H1 (cell line): ENCODE data around the gene CAPN15. TPM values are rescaled to one million over a fixed set of nuclear protein-coding genes. Genes with fewer than 3 reads are reported as not detected.

ENCODE experiments used
- CTCF ChIA-PET: fragments of 300-600 bp; sonication (Branson Sonifier 250); formaldehyde crosslinking; loops from one replicate; lab custom pipeline; 2021; ENCODE audit not compliant: partially characterized antibody; lab: Charles Lee
- POLR2A ChIA-PET: fragments of 300-600 bp; sonication (Branson Sonifier 250); formaldehyde crosslinking; loops from one replicate; lab custom pipeline; 2021; ENCODE audit warnings: inconsistent platforms; ENCODE audit not compliant: partially characterized antibody; lab: Charles Lee
- DNase-seq, 2 experiments: peaks; one replicate each; pipeline versions ENCODE4 v3.0.0 to v3.0.0-alpha.2; 2010 to 2022; ENCODE audit warnings: low spot score in 2 of 2, low read depth in 1 of 2, mixed read lengths in 1 of 2
- FAIRE-seq: peaks from 2 replicates; lab custom pipeline; 2011; peaks lifted over from hg19 to GRCh38; lab: Jason Lieb, UNC
- H2AFZ ChIP-seq: 2 replicates; pipeline ENCODE4 v1.8.1; 2012; ENCODE audit warnings: low read length, inconsistent platforms
- H2AK5ac ChIP-seq: 2 replicates; pipeline ENCODE4 v1.6.1; 2013; ENCODE audit warnings: low read depth, low read length
- H2BK120ac ChIP-seq: replicated peaks from 2 replicates; pipeline ENCODE3; 2013; ENCODE audit warnings: low read depth, low read length, inconsistent platforms
- H2BK12ac ChIP-seq: 2 replicates; pipeline ENCODE4 v1.6.1; 2013; ENCODE audit warnings: low read depth, low read length
- H2BK15ac ChIP-seq: 2 replicates; pipeline ENCODE4 v1.6.1; 2013; ENCODE audit warnings: low read length
- H2BK20ac ChIP-seq: 2 replicates; pipeline ENCODE4 v1.6.1; 2013; ENCODE audit warnings: low read length
- H2BK5ac ChIP-seq: 2 replicates; pipeline ENCODE4 v1.6.1; 2013; ENCODE audit warnings: low read depth, low read length
- H3K14ac ChIP-seq: 2 replicates; pipeline ENCODE4 v1.6.1; 2013; ENCODE audit warnings: inconsistent platforms; ENCODE audit not compliant: insufficient read length
- H3K18ac ChIP-seq: 2 replicates; pipeline ENCODE4 v1.6.1; 2013; ENCODE audit warnings: low read length; ENCODE audit errors: extremely low read depth
- H3K23ac ChIP-seq: 2 replicates; pipeline ENCODE4 v1.6.1; 2013; ENCODE audit warnings: inconsistent platforms; ENCODE audit not compliant: insufficient read length
- H3K23me2 ChIP-seq: 2 replicates; pipeline ENCODE4 v1.6.1; 2013; ENCODE audit warnings: low read depth, low read length
- H3K27ac ChIP-seq: 2 replicates; pipeline ENCODE4 v1.6.1; 2011; ENCODE audit warnings: low read depth, low read length, inconsistent platforms
- H3K27me3 ChIP-seq, 4 experiments: replicated peaks in 1 of 4; 1 replicate in 1 of 4; 2 replicates in 3 of 4; pipeline versions ENCODE4 v1.6.1 to v1.8.1; 2011 to 2013; ENCODE audit warnings: low read length in 3 of 4, mild to moderate bottlenecking in 3 of 4, inconsistent platforms in 2 of 4, mixed read lengths in 2 of 4, moderate library complexity in 1 of 4; ENCODE audit not compliant: control insufficient read depth in 3 of 4, insufficient read depth in 3 of 4; ENCODE audit errors: extremely low read depth in 1 of 4
- H3K36me3 ChIP-seq, 4 experiments: 2 replicates each; pipeline versions ENCODE4 v1.6.1 to v1.8.1; 2011 to 2013; ENCODE audit warnings: mild to moderate bottlenecking in 4 of 4, low read length in 3 of 4, moderate library complexity in 2 of 4, control low read depth in 1 of 4, inconsistent platforms in 1 of 4; ENCODE audit not compliant: insufficient read depth in 4 of 4, control insufficient read depth in 2 of 4
- H3K4ac ChIP-seq: replicated peaks from 2 replicates; pipeline ENCODE3; 2013; ENCODE audit warnings: low read length, low read depth, mixed read lengths, inconsistent platforms; ENCODE audit not compliant: insufficient read length
- H3K4me1 ChIP-seq, 4 experiments: replicated peaks in 1 of 4; 1 replicate in 1 of 4; 2 replicates in 3 of 4; pipeline versions ENCODE4 v1.6.1 to v1.8.1; 2011 to 2013; ENCODE audit warnings: low read length in 3 of 4, inconsistent platforms in 2 of 4, mixed read lengths in 1 of 4; ENCODE audit not compliant: insufficient read depth in 4 of 4, control insufficient read depth in 3 of 4
- H3K4me2 ChIP-seq, 2 experiments: 2 replicates each; pipeline versions ENCODE4 v1.6.1 to v1.8.1; 2011 to 2013; ENCODE audit warnings: low read depth in 2 of 2, low read length in 2 of 2, control low read depth in 1 of 2, inconsistent platforms in 1 of 2, mild to moderate bottlenecking in 1 of 2; ENCODE audit not compliant: insufficient read depth in 1 of 2
- H3K4me3 ChIP-seq, 4 experiments: fragments of 200-600, 300-600 bp in 1 of 4; sonication (generic), shearing (Covaris generic), sonication (Bioruptor Twin) in 1 of 4; 2 replicates each; pipeline versions ENCODE4 v1.5.1 to v1.8.1; 2011 to 2016; ENCODE audit warnings: low read length in 4 of 4, low read depth in 3 of 4, control low read depth in 2 of 4, inconsistent platforms in 2 of 4, mild to moderate bottlenecking in 2 of 4, mixed read lengths in 1 of 4, moderate library complexity in 1 of 4; ENCODE audit not compliant: insufficient read depth in 2 of 4; ENCODE audit errors: extremely low read depth in 1 of 4
- H3K56ac ChIP-seq: replicated peaks from 2 replicates; pipeline ENCODE3; 2013; ENCODE audit warnings: low read depth, mild to moderate bottlenecking, mixed read lengths, low read length, inconsistent platforms; ENCODE audit not compliant: insufficient read length
- H3K79me1 ChIP-seq: 2 replicates; pipeline ENCODE4 v1.6.1; 2013; ENCODE audit warnings: low read depth, low read length, control low read depth
- H3K79me2 ChIP-seq, 2 experiments: 2 replicates each; pipeline versions ENCODE4 v1.6.1 to v1.8.1; 2012 to 2013; ENCODE audit warnings: low read length in 2 of 2, mild to moderate bottlenecking in 2 of 2, inconsistent platforms in 1 of 2; ENCODE audit not compliant: insufficient read depth in 2 of 2, control insufficient read depth in 1 of 2
- H3K9ac ChIP-seq, 4 experiments: replicated peaks in 1 of 4; 1 replicate in 1 of 4; 2 replicates in 3 of 4; pipeline versions ENCODE4 v1.6.1 to v1.8.1; 2011 to 2013; ENCODE audit warnings: low read depth in 3 of 4, low read length in 3 of 4, control low read depth in 2 of 4, mild to moderate bottlenecking in 2 of 4, moderate library complexity in 2 of 4, inconsistent platforms in 1 of 4; ENCODE audit errors: extremely low read depth in 1 of 4
- H3K9me3 ChIP-seq, 2 experiments: 2 replicates each; pipeline versions ENCODE4 v1.6.1 to v1.8.1; 2012 to 2013; ENCODE audit warnings: mild to moderate bottlenecking in 2 of 2, moderate library complexity in 2 of 2, control low read depth in 1 of 2, inconsistent platforms in 1 of 2, low read depth in 1 of 2, low read length in 1 of 2, mixed read lengths in 1 of 2; ENCODE audit not compliant: insufficient read depth in 2 of 2
- H4K20me1 ChIP-seq, 2 experiments: replicated peaks in 1 of 2; 2 replicates each; pipeline versions ENCODE3 to v1.8.1; 2011 to 2013; ENCODE audit warnings: inconsistent platforms in 2 of 2, low read length in 2 of 2, mild to moderate bottlenecking in 1 of 2; ENCODE audit not compliant: insufficient read depth in 2 of 2, control insufficient read depth in 1 of 2
- H4K5ac ChIP-seq: 2 replicates; pipeline ENCODE4 v1.6.1; 2013; ENCODE audit warnings: low read length, low read depth, mixed read lengths, inconsistent platforms; ENCODE audit not compliant: insufficient read length
- H4K8ac ChIP-seq: 2 replicates; pipeline ENCODE4 v1.8.0; 2013; ENCODE audit warnings: mild to moderate bottlenecking, moderate library complexity, low read length, inconsistent platforms; ENCODE audit not compliant: insufficient read depth; ENCODE audit errors: extremely low read depth
- H4K91ac ChIP-seq: replicated peaks from 2 replicates; pipeline ENCODE3; 2013; ENCODE audit warnings: low read length, mixed read lengths, inconsistent platforms; ENCODE audit not compliant: insufficient read length
- ATF2 ChIP-seq: IDR thresholded peaks from 2 replicates; pipeline ENCODE4 v1.6.1; 2012; ENCODE audit warnings: low read length, inconsistent platforms
- CTCF ChIP-seq, 3 experiments: IDR thresholded peaks; 1 replicate in 2 of 3; 2 replicates in 1 of 3; pipeline versions ENCODE4 v1.5.1 to v1.6.1; 2011; ENCODE audit warnings: low read length in 3 of 3, mild to moderate bottlenecking in 3 of 3, inconsistent platforms in 2 of 3, low read depth in 1 of 3, moderate library complexity in 1 of 3; ENCODE audit not compliant: insufficient read depth in 1 of 3; ENCODE audit errors: control extremely low read depth in 1 of 3
- GABPA ChIP-seq: IDR thresholded peaks from 2 replicates; pipeline ENCODE4 v1.6.1; 2011; ENCODE audit warnings: mild to moderate bottlenecking, low read length, moderate library complexity, borderline replicate concordance; ENCODE audit not compliant: insufficient read depth
- KDM1A ChIP-seq: fragments of 200-600, 300-600 bp; sonication (generic); IDR thresholded peaks from 2 replicates; pipeline ENCODE4 v1.7.1; 2016; ENCODE audit warnings: mild to moderate bottlenecking, low read length, borderline replicate concordance
- RAD21 ChIP-seq, 2 experiments: IDR thresholded peaks in 1 of 2; conservative IDR thresholded peaks in 1 of 2; 2 replicates each; pipeline ENCODE4 v1.6.1; 2011; ENCODE audit warnings: low read depth in 2 of 2, low read length in 2 of 2, improper control_type of control experiment in 1 of 2, inconsistent platforms in 1 of 2, mild to moderate bottlenecking in 1 of 2, moderate library complexity in 1 of 2
- SAP30 ChIP-seq: fragments of 300-600 bp; sonication (generic); IDR thresholded peaks from 2 replicates; pipeline ENCODE4 v1.7.1; 2012; ENCODE audit warnings: low read length, moderate library complexity, mild to moderate bottlenecking, inconsistent platforms; ENCODE audit not compliant: insufficient read depth, insufficient replicate concordance
- WGBS, 2 experiments: shearing (Covaris generic) in 1 of 2; methylation state at CpG; one replicate each; pipeline versions ENCODE4 v1.1.6 to v1.1.7; 2013 to 2015; ENCODE audit warnings: low lambda C conversion rate in 2 of 2, mixed read lengths in 2 of 2, inconsistent platforms in 1 of 2, low coverage in 1 of 2, missing lambda C conversion rate in 1 of 2; ENCODE audit not compliant: insufficient replicate concordance in 2 of 2, insufficient coverage in 1 of 2, insufficient read length in 1 of 2; ENCODE audit errors: extremely low coverage in 1 of 2, missing lambda C conversion rate in 1 of 2; 5-methylcytosine and 5-hydroxymethylcytosine counted together
- polyA plus RNA-seq, 7 experiments: library from polyadenylated mRNA; depleted of rRNA in 3 of 7; stranded (reverse) in 5 of 7; unstranded in 2 of 7; fragments of >200 nt in 5 of 7; fragments of 200-250 nt in 2 of 7; gene quantifications; 1 replicate in 5 of 7; 2 replicates in 1 of 7; 4 replicates in 1 of 7; pipeline versions ENCODE4 v1.2.1 to v1.2.3, GENCODE V29; 2011 to 2013; ENCODE audit warnings: missing spikeins in 2 of 7, mixed read lengths in 2 of 7
- total RNA-seq: library from RNA; stranded (reverse); fragmentation: NEBNext Ultra II Directional; extraction: Animal tissue kit (Norgen Biotek cat#: 25700); gene quantifications from 2 replicates; pipeline ENCODE4 v1.2.1, GENCODE V29; 2021

CAPN15 gene
- total and polyA plus RNA-seq, 2 of the 8 experiments (the other 6 are each of a cell fraction or from before 2014, with no cell fraction given), result 38.9 to 76.9 TPM

- H2BK20ac ChIP-seq, result no peak overlapping the region
- H3K79me1 ChIP-seq, result peaks cover 13% of the 10 kb centered on the region; the same call in 1 of the 2 replicates
- H3K14ac ChIP-seq, result no peak overlapping the region
- no peaks in the 10 kb centered on the region for H3K23me2 ChIP-seq
- no peak overlapping the region for H3K23ac ChIP-seq
- H3K18ac ChIP-seq, result no peak overlapping the region
- no peak overlapping the region for H2BK15ac ChIP-seq
- peak; percentile 25 to 48; a peak in 3 of 4 replicates for TF ChIP-seq RAD21 (IDR thresholded peaks at IDR 0.05 in 1 of 2, conservative IDR thresholded peaks at IDR 0.05 in 1 of 2; ENCODE audit: low read depth in 2 of 2, low read length in 2 of 2)
- TF ChIP-seq KDM1A, result no peak
- TF ChIP-seq ATF2, result no peak
- no peak for TF ChIP-seq SAP30
- peak; percentile 20 to 67 (median 54) for TF ChIP-seq CTCF (IDR thresholded peaks at IDR 0.05; ENCODE audit: control extremely low read depth in 1 of 3, insufficient read depth in 1 of 3, low read depth in 1 of 3, low read length in 3 of 3)
- TF ChIP-seq GABPA, result peak; percentile 63; the same call in 1 of the 2 replicates
- peaks cover 0 to 2% (median 0%) of the 10 kb centered on the region in 4 experiments; a peak in 1 of 7 replicates for H3K4me1 ChIP-seq
- H3K27me3 ChIP-seq, result no peaks in the 10 kb centered on the region; a peak in 2 of 7 replicates
- no peak overlapping the region for H2AFZ ChIP-seq
- no peak overlapping the region for H2BK12ac ChIP-seq
- DNase-seq (no peak), FAIRE-seq (peak; percentile 24)
- no peak overlapping the region for H3K9ac ChIP-seq
- no peak overlapping the region for H2AK5ac ChIP-seq
- no peak overlapping the region for H2BK5ac ChIP-seq
- no peak overlapping the region for H3K56ac ChIP-seq
- no peak overlapping the region for H3K4ac ChIP-seq
- no peak overlapping the region for H4K5ac ChIP-seq
- H4K8ac ChIP-seq, result no peak overlapping the region
- H3K4me2 ChIP-seq, result no peak overlapping the region
- peaks cover 2 to 3% of the 10 kb centered on the region in 2 experiments; a peak in 2 of 4 replicates for H3K79me2 ChIP-seq
- H3K36me3 ChIP-seq, result peaks cover 0 to 3% (median under 1%) of the 10 kb centered on the region in 4 experiments; a peak in 2 of 8 replicates
- no peak overlapping the region for H3K27ac ChIP-seq
- H4K91ac ChIP-seq, result no peak overlapping the region
- no peak overlapping the region for H2BK120ac ChIP-seq
- ChIA-PET CTCF (interaction anchor here (0.6 to 3.8 kb wide), 25 partner anchors 8 to 528 kb away, joined by 3 to 35 read pairs (median 4); partner anchors contain the start of genes METTL26, RHBDL1 and WFIKKN1), POLR2A (interaction anchor here (1.2 to 2.0 kb wide), 4 partner anchors 9 to 30 kb away, joined by 3 to 5 read pairs (median 4); partner anchors contain the start of genes RAB40C and WFIKKN1)
- no peak overlapping the region for H3K4me3 ChIP-seq
- peaks cover 7 to 13% of the 10 kb centered on the region in 2 experiments; a peak in 3 of 4 replicates for H3K9me3 ChIP-seq
- H4K20me1 ChIP-seq, result peaks cover 6 to 12% of the 10 kb centered on the region in 2 experiments
- WGBS, 2 experiments, result 73% methylated on average over 7 of the region's 7 CpGs; no CpG with 5 or more reads in 1 of the 2 experiments
Observed at GRCh38 chr16:600781-601180, 73.3 kb downstream of the CAPN15 start.
